Panc1 (cell line): ENCODE results near the gene TTC23.

Experiments used
- POLR2AphosphoS5 ChIP-seq: IDR thresholded peaks from 2 replicates; pipeline ENCODE4 v1.6.1; 2012; ENCODE audit warnings: mild to moderate bottlenecking, low read depth, low read length, moderate library complexity
- REST ChIP-seq, 2 experiments: IDR thresholded peaks; 2 replicates each; pipeline ENCODE4 v1.6.1; 2011 to 2012; ENCODE audit warnings: low read depth in 2 of 2, control low read depth in 1 of 2, low read length in 1 of 2, mild to moderate bottlenecking in 1 of 2, moderate library complexity in 1 of 2; ENCODE audit not compliant: insufficient read depth in 1 of 2
- TCF7L2 ChIP-seq: IDR thresholded peaks from 2 replicates; pipeline ENCODE4 v1.6.1; 2011; ENCODE audit warnings: mild to moderate bottlenecking, low read depth, low read length, inconsistent platforms
- TF ChIP-seq, protein P1 (sequence below): fragments of 450-650 bp; IDR thresholded peaks from 2 replicates; pipeline ENCODE4 v1.5.1; 2017; ENCODE audit warnings: mild to moderate bottlenecking

- TF ChIP-seq, protein P1, sequence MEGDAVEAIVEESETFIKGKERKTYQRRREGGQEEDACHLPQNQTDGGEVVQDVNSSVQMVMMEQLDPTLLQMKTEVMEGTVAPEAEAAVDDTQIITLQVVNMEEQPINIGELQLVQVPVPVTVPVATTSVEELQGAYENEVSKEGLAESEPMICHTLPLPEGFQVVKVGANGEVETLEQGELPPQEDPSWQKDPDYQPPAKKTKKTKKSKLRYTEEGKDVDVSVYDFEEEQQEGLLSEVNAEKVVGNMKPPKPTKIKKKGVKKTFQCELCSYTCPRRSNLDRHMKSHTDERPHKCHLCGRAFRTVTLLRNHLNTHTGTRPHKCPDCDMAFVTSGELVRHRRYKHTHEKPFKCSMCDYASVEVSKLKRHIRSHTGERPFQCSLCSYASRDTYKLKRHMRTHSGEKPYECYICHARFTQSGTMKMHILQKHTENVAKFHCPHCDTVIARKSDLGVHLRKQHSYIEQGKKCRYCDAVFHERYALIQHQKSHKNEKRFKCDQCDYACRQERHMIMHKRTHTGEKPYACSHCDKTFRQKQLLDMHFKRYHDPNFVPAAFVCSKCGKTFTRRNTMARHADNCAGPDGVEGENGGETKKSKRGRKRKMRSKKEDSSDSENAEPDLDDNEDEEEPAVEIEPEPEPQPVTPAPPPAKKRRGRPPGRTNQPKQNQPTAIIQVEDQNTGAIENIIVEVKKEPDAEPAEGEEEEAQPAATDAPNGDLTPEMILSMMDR = no peak
- TF ChIP-seq REST (IDR thresholded peaks at IDR 0.05; ENCODE audit: insufficient read depth in 1 of 2, low read depth in 2 of 2, low read length in 1 of 2) (no peak), POLR2AphosphoS5 (no peak), TCF7L2 (no peak)
These were observed 22.6 kb downstream of the TTC23 start for GRCh38 chr15:99226802-99227201.
